ENCODE measurements around the gene RHEX. TPM values are rescaled to one million over a fixed set of nuclear protein-coding genes. Genes with fewer than 3 reads are reported as not detected.

Gene RHEX
- total and polyA plus RNA-seq, 2 of the 13 experiments (the other 11 are each of a cell fraction or from before 2014, with no cell fraction given), result 1.4 to 2.7 TPM

DNA sequence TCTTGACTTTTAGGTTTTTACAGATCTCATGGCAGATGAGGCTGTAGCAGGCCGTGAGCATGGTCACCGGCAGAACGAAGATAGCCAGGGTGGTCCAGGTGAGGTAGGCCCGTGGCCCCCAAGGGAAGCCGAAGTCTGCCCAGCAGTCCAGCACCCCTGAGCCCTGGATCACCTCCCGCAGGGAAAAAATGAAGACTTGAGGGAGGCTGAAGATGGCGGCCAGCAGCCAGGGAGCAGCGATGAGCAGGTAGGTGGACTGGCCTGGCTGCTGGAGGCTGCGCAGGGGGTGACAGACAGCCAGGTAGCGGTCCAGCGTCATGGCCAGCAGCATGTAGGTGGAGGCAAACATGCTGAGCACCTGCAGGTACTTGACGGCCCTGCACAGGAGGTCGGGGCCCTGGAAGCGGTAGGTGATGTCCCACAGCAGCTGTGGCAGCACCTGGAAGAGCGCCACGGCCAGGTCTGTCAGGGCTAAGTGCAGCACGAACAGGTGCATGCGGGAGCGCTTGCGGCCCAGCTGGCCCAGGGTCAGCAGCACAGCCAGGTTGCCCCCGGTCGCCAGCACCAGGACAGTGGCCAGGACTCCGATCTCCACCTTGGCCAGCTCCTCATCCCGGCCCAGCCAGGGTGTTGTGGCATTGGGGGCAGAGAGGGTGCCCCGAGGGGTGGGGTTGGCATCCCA lies 63.4 kb downstream of the RHEX start:
- Histone ChIP-seq H3K9me3 (ENCODE audit: low read length) (peaks cover 9% of the 10 kb centered on the region), H3K9ac (ENCODE audit: insufficient read depth, low read depth, low read length) (no peak overlapping the region), H4K20me1 (ENCODE audit: insufficient read depth, low read length) (no peaks in the 10 kb centered on the region), H3K4me1 (ENCODE audit: insufficient read depth, low read length) (peaks cover 58% of the 10 kb centered on the region), H3K4me3 (replicated peaks in 1 of 3; ENCODE audit: insufficient read depth in 1 of 3, low read depth in 2 of 3, low read length in 3 of 3) (peak overlapping the region in 1 of 3 experiments; percentile 56; a peak in 2 of 6 replicates), H2AFZ (ENCODE audit: low read length) (no peak overlapping the region), H3K79me2 (ENCODE audit: insufficient read depth, low read length) (no peaks in the 10 kb centered on the region), H3K27ac (ENCODE audit: extremely low read length, insufficient read depth, low read length) (no peak overlapping the region), H3K27me3 (ENCODE audit: control insufficient read depth in 1 of 2, insufficient read depth in 2 of 2, low read length in 2 of 2) (peaks cover 0 to 4% of the 10 kb centered on the region in 2 experiments; a peak in 2 of 5 replicates), H3K4me2 (ENCODE audit: low read depth, low read length) (peak overlapping the region; percentile 68; the same call in 1 of the 2 replicates), H3K36me3 (replicated peaks in 1 of 2; ENCODE audit: control insufficient read depth in 1 of 2, insufficient read depth in 2 of 2, low read length in 2 of 2) (no peaks in the 10 kb centered on the region)
- in situ Hi-C loops (cut with HindIII; ENCODE audit: extremely low pct_ligation_motif_present, low pct_unique_long_range_greater_than_20kb) (no loop called here), intact Hi-C loops (cut with micrococcal nuclease; ENCODE audit: unreplicated experiment) (no loop called here)
- DNase-seq (ENCODE audit: low spot score) (no peak), ATAC-seq (no peak), FAIRE-seq (no peak)
- CTCF ChIA-PET (ENCODE audit: low intra/inter-chr PET ratio, low total read pairs), result no interaction called here
- 79% methylated on average over 14 of the region's 25 CpGs for WGBS (ENCODE audit: low lambda C conversion rate)
- no TSS peak for BruUV-seq (replicated peaks)
- TF ChIP-seq, protein P1, sequence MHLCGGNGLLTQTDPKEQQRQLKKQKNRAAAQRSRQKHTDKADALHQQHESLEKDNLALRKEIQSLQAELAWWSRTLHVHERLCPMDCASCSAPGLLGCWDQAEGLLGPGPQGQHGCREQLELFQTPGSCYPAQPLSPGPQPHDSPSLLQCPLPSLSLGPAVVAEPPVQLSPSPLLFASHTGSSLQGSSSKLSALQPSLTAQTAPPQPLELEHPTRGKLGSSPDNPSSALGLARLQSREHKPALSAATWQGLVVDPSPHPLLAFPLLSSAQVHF (CRISPR knock-in tag; IDR thresholded peaks at IDR 0.05), result 0 out of 2 replicates have a peak, but pooled peaks have one; percentile 1
- no peak for TF ChIP-seq BCL6 (CRISPR knock-in tag; IDR thresholded peaks at IDR 0.05)
- TF ChIP-seq ZBTB38 (CRISPR knock-in tag; IDR thresholded peaks at IDR 0.05), result 0 out of 2 replicates have a peak, but pooled peaks have one; percentile 33
- TF ChIP-seq ZFP41 (CRISPR knock-in tag; IDR thresholded peaks at IDR 0.05; ENCODE audit: borderline replicate concordance), result 0 out of 2 replicates have a peak, but pooled peaks have one; percentile 34
- POLR2A ChIA-PET, result no interaction called here

DNA sequence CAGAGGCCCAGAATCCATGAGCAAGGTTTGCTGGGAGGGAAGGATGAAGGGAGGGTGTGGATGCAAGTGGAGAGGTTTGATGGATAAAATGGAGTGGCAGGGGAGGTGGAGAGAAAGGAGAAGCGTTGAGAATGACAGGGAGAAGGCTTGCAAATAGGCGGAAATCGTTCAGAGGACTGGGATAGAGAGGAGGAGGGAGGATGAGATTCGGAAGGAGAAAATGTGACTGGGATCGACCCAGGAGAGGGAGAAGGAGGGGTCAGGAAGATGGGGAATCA lies 63.8 kb downstream of the RHEX start:
- BruUV-seq (replicated peaks), result no TSS peak
- Histone ChIP-seq H3K9me3 (ENCODE audit: low read length) (peaks cover 13% of the 10 kb centered on the region), H3K4me3 (replicated peaks in 1 of 3; ENCODE audit: insufficient read depth in 1 of 3, low read depth in 2 of 3, low read length in 3 of 3) (peak overlapping the region; percentile 33 to 56 (median 40); a peak in 4 of 6 replicates), H3K4me1 (ENCODE audit: insufficient read depth, low read length) (peaks cover 53% of the 10 kb centered on the region), H3K27ac (ENCODE audit: extremely low read length, insufficient read depth, low read length) (no peak overlapping the region), H3K9ac (ENCODE audit: insufficient read depth, low read depth, low read length) (no peak overlapping the region), H2AFZ (ENCODE audit: low read length) (no peak overlapping the region), H3K36me3 (replicated peaks in 1 of 2; ENCODE audit: control insufficient read depth in 1 of 2, insufficient read depth in 2 of 2, low read length in 2 of 2) (no peaks in the 10 kb centered on the region), H4K20me1 (ENCODE audit: insufficient read depth, low read length) (no peaks in the 10 kb centered on the region), H3K79me2 (ENCODE audit: insufficient read depth, low read length) (no peaks in the 10 kb centered on the region), H3K4me2 (ENCODE audit: low read depth, low read length) (peak overlapping the region; percentile 68), H3K27me3 (ENCODE audit: control insufficient read depth in 1 of 2, insufficient read depth in 2 of 2, low read length in 2 of 2) (peaks cover 0 to 4% of the 10 kb centered on the region in 2 experiments; a peak in 2 of 5 replicates)
- TF ChIP-seq, protein P1 (CRISPR knock-in tag; IDR thresholded peaks at IDR 0.05), result 0 out of 2 replicates have a peak, but pooled peaks have one; percentile 8
- TF ChIP-seq ZNF547 (CRISPR knock-in tag; IDR thresholded peaks at IDR 0.05), result no peak
- TF ChIP-seq, protein P2, sequence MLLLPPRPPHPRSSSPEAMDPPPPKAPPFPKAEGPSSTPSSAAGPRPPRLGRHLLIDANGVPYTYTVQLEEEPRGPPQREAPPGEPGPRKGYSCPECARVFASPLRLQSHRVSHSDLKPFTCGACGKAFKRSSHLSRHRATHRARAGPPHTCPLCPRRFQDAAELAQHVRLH (CRISPR knock-in tag; IDR thresholded peaks at IDR 0.05; ENCODE audit: borderline replicate concordance, low read depth), result no peak
- TF ChIP-seq ZC3H4 (CRISPR knock-in tag; IDR thresholded peaks at IDR 0.05; ENCODE audit: borderline replicate concordance), result no peak
- TF ChIP-seq ZNF274 (CRISPR knock-in tag; IDR thresholded peaks at IDR 0.05), result no peak
- ChIA-PET POLR2A (no interaction called here), CTCF (ENCODE audit: low intra/inter-chr PET ratio, low total read pairs) (no interaction called here)
- no peak for DNase-seq (ENCODE audit: low spot score)
- ATAC-seq, result no peak
- WGBS (ENCODE audit: low lambda C conversion rate), result 53% methylated on average over 5 of the region's 5 CpGs
- in situ Hi-C loops (cut with HindIII; ENCODE audit: extremely low pct_ligation_motif_present, low pct_unique_long_range_greater_than_20kb) (no loop called here), intact Hi-C loops (cut with micrococcal nuclease; ENCODE audit: unreplicated experiment) (no loop called here)
- FAIRE-seq, result no peak

All from HepG2 (cell line).